Fibroblast of skin of back (primary cell): ENCODE data around the gene F7. TPM values are rescaled to one million over a fixed set of nuclear protein-coding genes. Genes with fewer than 3 reads are reported as not detected.
"Not testable (repeated sequence)": the region's sequence is repeated elsewhere in the genome, so short reads cannot be mapped to it uniquely, and the experiment has no call there.

ENCODE experiments used
- DNase-seq: peaks from one replicate; pipeline ENCODE4 v3.0.0-alpha.2; 2013
- polyA plus RNA-seq, 2 experiments: library from polyadenylated mRNA; unstranded; fragments of 120-200 nt; gene quantifications; one replicate each; pipeline ENCODE4 v1.2.1, GENCODE V29; 2013; ENCODE audit not compliant: insufficient read length in 2 of 2

Gene F7
- polyA plus RNA-seq (2013, experiment 1 of 2; ENCODE audit: insufficient read length), result 0.23 TPM
- polyA plus RNA-seq (2013, experiment 2 of 2; ENCODE audit: insufficient read length), result 0.69 TPM

GRCh38 chr13:113105032-113105920 is at the start of gene F7:
TSS of gene F7 (plus strand) at chr13:113105791. CDS start at chr13:113105842, 51 bp downstream.
- DNase-seq, result peak; percentile 26

GRCh38 chr13:113057084-113057483 is 48.5 kb upstream of the F7 start:
- no peak for DNase-seq

DNA sequence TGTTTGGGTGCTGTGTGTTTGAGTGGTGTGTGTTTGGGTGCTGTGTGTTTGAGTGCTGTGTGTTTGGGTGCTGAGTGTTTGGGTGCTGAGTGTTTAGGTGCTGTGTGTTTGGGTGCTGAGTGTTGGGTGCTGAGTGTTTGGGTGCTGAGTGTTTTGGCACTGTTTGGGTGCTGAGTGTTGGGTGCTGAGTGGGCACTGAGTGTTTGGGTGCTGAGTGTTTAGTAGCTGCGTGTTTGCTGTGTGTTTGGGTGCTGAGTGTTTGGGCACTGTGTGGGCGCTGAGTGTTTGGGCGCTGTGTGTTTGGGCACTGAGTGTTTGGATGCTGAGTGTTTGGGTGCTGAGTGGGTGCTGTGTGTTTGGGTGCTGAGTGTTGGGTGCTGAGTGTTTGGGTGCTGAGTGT is 48.0 kb upstream of the F7 start:
- not testable (repeated sequence) for DNase-seq

DNA sequence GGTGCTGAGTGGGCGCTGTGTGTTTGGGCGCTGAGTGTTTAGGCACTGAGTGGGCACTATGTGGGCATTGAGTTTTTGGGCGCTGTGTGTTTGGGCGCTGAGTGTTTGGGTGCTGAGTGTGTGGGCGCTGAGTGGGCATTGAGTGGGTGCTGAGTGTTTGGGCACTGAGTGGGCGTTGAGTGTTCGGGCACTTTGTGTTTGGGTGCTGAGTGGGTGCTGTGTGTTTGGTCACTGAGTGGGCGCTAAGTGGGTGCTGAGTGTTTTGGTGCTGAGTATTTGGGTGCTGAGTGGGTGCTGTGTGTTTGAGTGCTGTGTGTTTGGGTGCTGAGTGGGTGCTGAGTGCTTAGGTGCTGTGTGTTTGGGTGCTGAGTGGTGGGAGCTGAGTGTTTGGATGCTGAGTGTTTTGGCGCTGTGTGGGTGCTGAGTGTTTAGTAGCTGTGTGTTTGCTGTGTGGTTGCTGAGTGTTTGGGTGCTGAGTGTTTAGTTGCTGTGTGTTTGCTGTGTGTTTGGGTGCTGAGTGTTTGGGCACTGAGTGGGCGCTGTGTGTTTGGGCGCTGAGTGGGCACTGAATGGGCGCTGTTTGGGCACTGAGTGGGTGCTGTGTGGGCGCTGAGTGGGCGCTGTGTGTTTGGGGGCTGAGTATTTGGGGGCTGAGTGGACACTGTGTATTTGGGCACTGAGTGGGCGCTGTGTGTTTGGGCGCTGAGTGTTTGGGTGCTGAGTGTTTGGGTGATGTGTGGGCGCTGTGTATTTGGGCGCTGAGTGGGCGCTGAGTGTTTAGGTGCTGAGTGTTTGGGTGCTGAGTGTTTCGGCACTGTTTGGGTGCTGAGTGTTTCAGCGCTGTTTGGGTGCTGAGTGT is 47.2 kb upstream of the F7 start:
- no peak for DNase-seq

- no peak for DNase-seq
These were observed 46.4 kb upstream of the F7 start for GRCh38 chr13:113058988-113059850.

GRCh38 chr13:113059891-113060290 is 45.7 kb upstream of the F7 start:
- DNase-seq, result no peak

GRCh38 chr13:113060557-113061270 is 44.9 kb upstream of the F7 start:
- no peak for DNase-seq

- no peak for DNase-seq
These were observed 44.3 kb upstream of the F7 start for GRCh38 chr13:113061271-113061625.

DNA sequence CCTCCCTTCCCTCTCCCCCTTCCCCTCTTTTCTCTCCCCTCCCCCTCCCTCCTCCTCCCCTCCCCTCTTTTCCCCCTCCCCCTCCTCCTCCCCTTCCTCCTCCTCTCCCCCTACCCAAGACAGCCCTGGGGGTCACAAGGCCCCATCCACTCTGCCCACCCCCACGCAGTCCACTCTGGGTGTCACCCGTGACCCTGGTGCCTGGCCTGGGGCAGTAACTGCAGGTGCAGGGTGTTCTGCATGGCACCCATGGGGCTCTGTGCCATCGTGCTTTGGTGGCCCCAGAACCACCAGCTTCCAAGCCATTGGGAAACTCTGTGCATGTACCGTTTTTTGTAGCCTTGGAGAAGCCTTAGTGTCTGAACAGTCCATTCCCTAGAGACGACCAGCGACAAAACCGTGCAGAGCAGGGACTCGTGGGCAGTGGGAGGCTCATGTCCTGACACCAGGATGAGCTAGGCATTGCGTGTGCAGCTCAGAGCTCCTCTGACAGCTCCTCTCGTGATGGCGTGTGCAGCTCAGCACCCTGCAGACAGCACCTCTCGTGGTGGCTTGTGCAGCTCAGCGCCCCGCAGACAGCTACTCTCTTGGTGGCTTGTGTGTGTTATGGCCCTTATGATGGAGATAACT is 43.7 kb upstream of the F7 start:
- no peak for DNase-seq

DNA sequence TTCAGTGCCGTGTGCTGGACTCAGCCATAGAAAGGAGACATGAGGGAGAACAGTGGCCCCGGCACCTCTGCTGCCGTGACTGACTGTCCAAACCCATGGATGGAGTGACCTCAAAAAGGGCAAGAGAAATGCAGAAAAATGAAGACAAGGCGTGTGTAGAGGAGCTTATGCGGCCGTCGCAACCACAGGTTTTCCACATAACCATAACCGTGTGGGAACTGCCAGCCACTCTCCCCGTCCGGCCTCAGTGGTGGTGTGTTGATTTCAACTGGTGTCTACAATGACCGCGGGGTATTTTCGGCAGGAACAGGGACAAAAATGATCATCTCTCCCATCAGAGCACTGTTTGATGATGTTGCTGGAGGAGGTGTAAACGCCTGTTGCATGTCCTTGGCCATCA is 42.9 kb upstream of the F7 start:
- DNase-seq, result no peak

GRCh38 chr13:113063091-113063491 is 42.5 kb upstream of the F7 start:
- no peak for DNase-seq

- DNase-seq, result no peak
These were observed 41.5 kb upstream of the F7 start for GRCh38 chr13:113064000-113064533.

DNA sequence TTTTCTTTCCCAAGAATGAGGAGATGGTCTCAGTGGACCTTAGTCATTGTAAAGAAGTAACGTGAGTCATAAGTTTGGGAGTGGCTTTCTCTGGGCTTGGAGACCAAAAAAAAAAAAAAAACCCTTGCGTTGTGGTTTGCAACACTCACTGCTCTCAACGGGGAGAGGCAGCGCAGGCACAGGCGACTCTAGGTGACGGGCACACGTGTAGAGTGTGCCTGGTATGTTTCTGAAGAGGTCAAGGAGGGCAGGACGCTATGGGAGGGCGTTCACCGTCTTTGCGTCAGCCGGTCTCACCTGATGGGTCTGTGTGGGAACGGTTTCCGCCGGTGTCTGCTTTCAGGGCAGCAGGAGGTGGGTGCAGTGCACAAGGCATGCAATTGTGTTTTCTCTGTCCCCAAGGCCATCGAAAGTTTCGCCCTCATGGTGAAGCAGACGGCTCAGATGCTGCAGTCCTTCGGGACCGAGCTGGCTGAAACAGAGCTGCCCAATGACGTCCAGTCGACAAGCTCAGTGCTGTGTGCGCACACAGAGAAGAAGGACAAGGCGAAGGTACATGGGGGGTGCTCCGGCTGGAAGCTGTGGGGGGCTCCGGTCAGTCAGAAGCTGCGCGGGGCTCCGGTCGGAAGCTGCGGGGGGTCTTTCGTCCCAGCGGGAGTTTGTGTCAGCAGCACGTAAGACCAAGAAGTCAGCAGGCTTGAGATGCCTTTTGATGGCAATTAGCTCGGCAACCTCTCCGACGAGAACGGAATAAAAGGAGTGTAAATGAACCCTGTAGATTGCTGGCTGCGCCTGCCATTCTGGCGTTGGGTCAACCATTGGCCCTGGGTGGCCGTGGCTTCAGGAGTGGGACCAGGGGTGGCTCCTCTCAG is 40.8 kb upstream of the F7 start:
- peak; percentile 95 for DNase-seq

DNA sequence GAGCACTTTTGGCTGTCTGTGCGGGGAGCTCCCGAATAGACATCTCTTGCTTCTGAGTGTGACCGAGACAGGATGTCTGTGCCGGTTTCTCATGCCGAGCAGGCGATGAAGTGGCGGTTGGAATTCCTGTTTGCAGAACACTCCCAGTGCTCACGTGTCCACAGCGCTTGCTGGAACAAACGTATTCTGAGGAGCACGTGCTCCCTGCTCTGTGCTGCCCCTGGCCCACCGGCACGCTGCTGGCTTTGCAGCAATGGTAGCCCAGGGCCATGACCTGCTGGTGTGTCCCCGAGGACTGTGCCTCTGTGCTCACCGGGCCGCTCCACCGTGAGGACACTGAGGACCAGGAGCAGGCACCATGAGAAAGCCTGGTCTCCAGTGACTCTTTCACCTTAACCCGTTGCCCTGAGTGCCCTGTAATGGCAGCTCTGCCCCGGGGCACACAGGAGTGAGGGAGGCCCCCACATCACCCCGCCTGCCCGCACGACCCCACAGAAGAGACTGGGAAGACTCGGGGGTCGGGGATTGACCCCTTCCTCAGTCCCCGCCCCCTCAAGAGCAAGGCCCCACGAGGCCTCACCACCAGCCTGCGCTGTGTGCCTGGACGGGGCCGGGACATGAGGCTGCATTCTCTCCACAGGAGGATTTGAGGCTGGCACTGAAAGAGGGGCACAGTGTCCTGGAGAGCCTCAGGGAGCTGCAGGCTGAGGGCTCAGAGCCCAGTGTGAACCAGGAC is 40.0 kb upstream of the F7 start:
- peak; percentile 82 for DNase-seq

GRCh38 chr13:113066142-113066455 is 39.5 kb upstream of the F7 start:
- DNase-seq, result no peak

GRCh38 chr13:113066746-113067145 is 38.8 kb upstream of the F7 start:
- DNase-seq, result no peak

- DNase-seq, result no peak
These were observed 35.5 kb upstream of the F7 start for GRCh38 chr13:113069861-113070805.

DNA sequence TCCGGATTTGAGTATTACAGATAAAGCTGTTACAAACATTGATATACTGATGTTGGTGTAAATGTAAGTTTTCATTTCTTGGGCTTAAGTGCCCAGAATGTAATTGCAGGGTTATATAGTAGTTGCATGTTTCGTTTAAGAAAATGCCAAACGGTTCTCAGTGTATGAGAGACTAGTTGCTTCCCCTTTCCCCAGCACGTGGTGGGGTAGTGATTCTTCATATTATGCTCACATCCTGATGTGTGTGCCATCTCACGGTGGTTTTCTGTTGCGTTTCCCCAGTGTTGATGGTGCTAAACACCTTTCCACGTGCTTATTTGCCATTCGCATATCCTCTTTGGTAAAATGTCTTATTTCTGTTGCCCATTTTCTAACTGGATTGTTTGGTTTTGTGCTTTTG is 34.7 kb upstream of the F7 start:
- no peak for DNase-seq
